RWPE2 (cell line): ENCODE results near the gene TEX2.

Experiments
- ATAC-seq: fragments of 200-7000 bp; cut with Tn5 transposase; 3 replicates; pipeline ENCODE4 v1.9.1; 2021; ENCODE audit warnings: low read depth
- DNase-seq: peaks from one replicate; pipeline ENCODE4 v3.0.0-alpha.2; 2020; ENCODE audit warnings: low spot score
- H3K27ac ChIP-seq: fragments of 450-650 bp; 2 replicates; pipeline ENCODE4 v1.5.1; 2017; ENCODE audit warnings: mild to moderate bottlenecking; ENCODE audit not compliant: poor library complexity, severe bottlenecking
- H3K27me3 ChIP-seq: fragments of 250-450 bp; sonication (Bioruptor Pico); 2 replicates; pipeline ENCODE4 v1.5.1; 2021; ENCODE audit warnings: mild to moderate bottlenecking, moderate library complexity; ENCODE audit not compliant: insufficient read depth, poor library complexity, severe bottlenecking
- H3K36me3 ChIP-seq: fragments of 250-450 bp; sonication (Bioruptor Pico); 2 replicates; pipeline ENCODE4 v1.5.1; 2020; ENCODE audit warnings: low read depth, mild to moderate bottlenecking, moderate library complexity
- H3K4me1 ChIP-seq: fragments of 250-450 bp; sonication (Bioruptor Pico); 2 replicates; pipeline ENCODE4 v1.5.1; 2021; ENCODE audit warnings: mild to moderate bottlenecking, moderate library complexity; ENCODE audit not compliant: insufficient read depth, poor library complexity, severe bottlenecking
- H3K4me3 ChIP-seq: fragments of 250-450 bp; sonication (Bioruptor Pico); 2 replicates; pipeline ENCODE4 v1.5.1; 2021; ENCODE audit warnings: mild to moderate bottlenecking, moderate library complexity; ENCODE audit not compliant: severe bottlenecking
- H3K9me3 ChIP-seq: fragments of 250-450 bp; sonication (Bioruptor Pico); 2 replicates; pipeline ENCODE4 v1.5.1; 2021; ENCODE audit warnings: mild to moderate bottlenecking, moderate library complexity; ENCODE audit not compliant: severe bottlenecking
- CTCF ChIP-seq: fragments of 450-650 bp; IDR thresholded peaks from one replicate; pipeline ENCODE4 v1.5.1; 2017; ENCODE audit warnings: mild to moderate bottlenecking, moderate library complexity; ENCODE audit not compliant: poor library complexity, severe bottlenecking

The TEX2 gene

GRCh38 chr17:64155129-64155528 is 107.9 kb downstream of the TEX2 start:
- no peak for TF ChIP-seq CTCF
- peaks cover 69% of the 10 kb centered on the region for H3K36me3 ChIP-seq
- no peaks in the 10 kb centered on the region for H3K9me3 ChIP-seq
- H3K27ac ChIP-seq, result no peak overlapping the region
- no peaks in the 10 kb centered on the region for H3K27me3 ChIP-seq
- no peak overlapping the region for H3K4me3 ChIP-seq
- ATAC-seq, result no peak
- no peak for DNase-seq
- no peaks in the 10 kb centered on the region for H3K4me1 ChIP-seq

GRCh38 chr17:64154717-64155116 is 108.3 kb downstream of the TEX2 start:
- TF ChIP-seq CTCF, result no peak
- Histone ChIP-seq H3K36me3 (peaks cover 67% of the 10 kb centered on the region), H3K4me3 (no peak overlapping the region), H3K9me3 (no peaks in the 10 kb centered on the region), H3K4me1 (no peaks in the 10 kb centered on the region), H3K27ac (no peak overlapping the region), H3K27me3 (no peaks in the 10 kb centered on the region)
- ATAC-seq (no peak), DNase-seq (no peak)

GRCh38 chr17:64154313-64154695 is 108.8 kb downstream of the TEX2 start:
- H3K4me1 ChIP-seq, result no peaks in the 10 kb centered on the region
- no peak overlapping the region for H3K4me3 ChIP-seq
- no peak for DNase-seq
- H3K27ac ChIP-seq, result no peak overlapping the region
- H3K9me3 ChIP-seq, result no peaks in the 10 kb centered on the region
- no peaks in the 10 kb centered on the region for H3K27me3 ChIP-seq
- TF ChIP-seq CTCF, result no peak
- peaks cover 65% of the 10 kb centered on the region for H3K36me3 ChIP-seq
- ATAC-seq, result no peak

GRCh38 chr17:64153565-64154312 is 109.3 kb downstream of the TEX2 start:
- H3K27ac ChIP-seq, result no peak overlapping the region
- H3K27me3 ChIP-seq, result no peaks in the 10 kb centered on the region
- no peaks in the 10 kb centered on the region for H3K9me3 ChIP-seq
- no peaks in the 10 kb centered on the region for H3K4me1 ChIP-seq
- ATAC-seq (no peak), DNase-seq (no peak)
- TF ChIP-seq CTCF, result no peak
- peaks cover 65% of the 10 kb centered on the region for H3K36me3 ChIP-seq
- no peak overlapping the region for H3K4me3 ChIP-seq

- Histone ChIP-seq H3K27me3 (no peaks in the 10 kb centered on the region), H3K36me3 (peaks cover 70% of the 10 kb centered on the region), H3K4me3 (no peak overlapping the region), H3K9me3 (no peaks in the 10 kb centered on the region), H3K27ac (no peak overlapping the region), H3K4me1 (peaks cover 1% of the 10 kb centered on the region)
- TF ChIP-seq CTCF, result no peak
- no peak for DNase-seq
- ATAC-seq, result no peak
These were observed 110.5 kb downstream of the TEX2 start for GRCh38 chr17:64152428-64153125.
